ENCODE results near the gene SETD7.

The SETD7 gene

GRCh38 chr4:139560406-139561104 lies 4.5 kb upstream of the SETD7 start:
- no peak for DNase-seq (ENCODE audit: extremely low read depth, low read depth)
- TF ChIP-seq CTCF (IDR thresholded peaks at IDR 0.05; ENCODE audit: low read depth, low read length), result no peak

- DNase-seq (ENCODE audit: extremely low read depth, low read depth), result no peak
- TF ChIP-seq CTCF (IDR thresholded peaks at IDR 0.05; ENCODE audit: low read depth, low read length), result no peak
These were observed 3.7 kb upstream of the SETD7 start for GRCh38 chr4:139559687-139560086.

- no peak for TF ChIP-seq CTCF (IDR thresholded peaks at IDR 0.05; ENCODE audit: low read depth, low read length)
These were observed 3.1 kb upstream of the SETD7 start for GRCh38 chr4:139559089-139559479.

GRCh38 chr4:139558235-139559088 lies 2.4 kb upstream of the SETD7 start:
- TF ChIP-seq CTCF (IDR thresholded peaks at IDR 0.05; ENCODE audit: low read depth, low read length), result no peak
- DNase-seq (ENCODE audit: extremely low read depth, low read depth), result no peak

More at GRCh38 chr4:139559089-139559479, 3.1 kb upstream of the SETD7 start:
- DNase-seq (ENCODE audit: extremely low read depth, low read depth), result no peak

- no peak for DNase-seq (ENCODE audit: extremely low read depth, low read depth)
- no peak for TF ChIP-seq CTCF (IDR thresholded peaks at IDR 0.05; ENCODE audit: low read depth, low read length)
These were observed 1.6 kb upstream of the SETD7 start for GRCh38 chr4:139557556-139558110.

GRCh38 chr4:139556724-139557555 lies 921 bp upstream of the SETD7 start:
- no peak for TF ChIP-seq CTCF (IDR thresholded peaks at IDR 0.05; ENCODE audit: low read depth, low read length)
- DNase-seq (ENCODE audit: extremely low read depth, low read depth), result no peak

Data from AG09319 (cell line).